Activated CD4-positive, alpha-beta T cell treated with anti-CD3 and anti-CD28 coated beads, Interleukin-2, amount 50 U/mL, for 1 hour (primary cell): Measurements from ENCODE around the gene SIAH3.
"Not testable (repeated sequence)": the region's sequence is repeated elsewhere in the genome, so short reads cannot be mapped to it uniquely, and the experiment has no call there.

Experiments
- DNase-seq: peaks from one replicate; pipeline ENCODE4 v3.0.0-alpha.2; 2020

SIAH3 gene, protein sequence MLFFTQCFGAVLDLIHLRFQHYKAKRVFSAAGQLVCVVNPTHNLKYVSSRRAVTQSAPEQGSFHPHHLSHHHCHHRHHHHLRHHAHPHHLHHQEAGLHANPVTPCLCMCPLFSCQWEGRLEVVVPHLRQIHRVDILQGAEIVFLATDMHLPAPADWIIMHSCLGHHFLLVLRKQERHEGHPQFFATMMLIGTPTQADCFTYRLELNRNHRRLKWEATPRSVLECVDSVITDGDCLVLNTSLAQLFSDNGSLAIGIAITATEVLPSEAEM

DNA sequence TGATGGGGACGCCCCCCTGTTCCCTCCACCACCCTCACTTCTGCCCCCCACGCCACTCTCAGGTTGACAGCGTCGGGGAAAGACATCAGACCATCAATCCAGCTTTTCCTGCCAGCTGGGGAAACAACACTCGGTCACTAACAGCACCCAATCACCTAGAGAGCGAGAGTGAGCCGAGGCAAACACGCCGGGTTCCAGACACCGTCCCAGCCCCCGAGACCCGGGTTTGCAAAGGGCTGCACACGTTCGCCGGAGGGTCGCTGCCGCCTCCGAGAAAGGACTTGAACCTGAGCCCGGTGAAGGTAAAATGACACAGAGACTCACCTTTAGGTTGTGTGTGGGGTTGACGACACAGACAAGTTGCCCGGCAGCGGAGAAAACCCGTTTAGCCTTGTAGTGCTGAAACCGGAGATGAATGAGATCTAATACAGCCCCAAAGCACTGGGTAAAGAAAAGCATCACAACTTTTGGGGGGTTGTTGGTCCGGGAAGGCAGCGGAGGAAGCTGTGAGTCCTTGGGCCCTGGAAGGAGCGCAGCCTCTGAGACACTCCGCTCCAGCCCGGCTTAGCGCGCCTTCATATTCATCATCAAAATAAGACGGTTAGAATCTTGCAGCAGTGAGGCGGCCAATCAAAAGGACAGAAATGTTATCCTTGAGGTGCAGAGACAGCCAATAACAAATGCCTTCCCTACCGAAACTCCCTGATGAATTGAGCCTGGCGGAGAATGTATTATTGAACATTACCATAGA is at the start of gene SIAH3:
TSS of gene SIAH3 (minus strand) at position 583 of the 751 bp plus-strand sequence. CDS start at position 459, 124 bp downstream.
- DNase-seq: peak; percentile 13

DNA sequence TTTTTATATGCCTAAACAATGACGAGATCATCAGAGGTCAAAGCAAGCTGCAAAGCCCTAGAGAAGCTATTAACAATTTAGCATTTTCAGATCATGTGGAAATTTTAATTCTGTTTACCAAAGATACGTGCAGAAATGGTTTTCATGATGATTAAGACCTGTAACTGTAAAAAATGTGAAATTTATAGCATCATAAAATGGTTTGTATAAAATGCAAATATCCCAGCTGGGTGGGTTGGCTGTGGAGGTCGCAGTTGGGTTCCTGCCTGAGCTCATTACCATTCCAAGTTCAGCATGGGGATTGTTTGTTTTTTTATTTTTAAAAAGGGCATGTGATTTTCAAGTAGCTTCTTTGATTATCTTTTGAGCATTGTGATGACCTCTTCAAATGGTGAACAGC is 47.9 kb upstream of the SIAH3 start:
- DNase-seq: no peak

DNA sequence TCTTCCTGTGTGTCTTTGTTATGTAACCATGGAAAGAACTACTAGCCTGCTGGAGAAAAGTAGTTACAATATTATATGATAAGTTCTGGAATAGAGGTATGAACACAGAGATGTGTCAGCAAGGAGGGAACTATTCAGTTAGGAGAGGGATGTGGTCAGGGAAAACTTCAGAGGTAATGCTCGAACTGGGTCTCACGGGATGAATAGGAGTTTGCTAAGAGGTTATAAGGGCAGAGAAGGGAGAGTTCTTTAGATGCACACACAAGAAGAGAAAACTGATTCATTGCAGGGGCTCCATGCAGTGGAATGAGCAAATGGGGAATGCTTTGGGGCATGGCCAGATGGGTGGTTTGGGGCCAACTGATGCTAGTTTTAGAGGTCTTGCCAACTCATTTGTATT is 46.0 kb upstream of the SIAH3 start:
- DNase-seq: no peak

DNA sequence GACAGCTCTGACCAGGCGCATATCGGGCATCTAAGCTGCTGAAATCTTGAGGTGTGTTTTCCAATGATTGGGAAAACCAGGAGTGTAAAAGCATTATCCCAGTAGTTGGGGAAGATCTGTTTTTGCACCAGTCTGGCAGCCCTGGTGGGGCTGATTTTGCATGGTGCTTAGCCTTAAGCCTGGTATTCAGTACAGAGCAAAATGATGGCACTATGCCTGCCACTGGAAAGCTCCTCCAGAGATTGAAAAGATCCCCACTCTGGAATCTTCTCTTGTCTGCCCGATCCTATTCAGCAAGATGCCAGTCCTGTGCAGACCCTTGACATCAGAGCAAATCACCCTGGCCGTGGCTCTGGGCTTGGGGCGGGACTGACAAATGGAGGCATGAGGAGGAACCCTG is 44.7 kb upstream of the SIAH3 start:
- no peak for DNase-seq

DNA sequence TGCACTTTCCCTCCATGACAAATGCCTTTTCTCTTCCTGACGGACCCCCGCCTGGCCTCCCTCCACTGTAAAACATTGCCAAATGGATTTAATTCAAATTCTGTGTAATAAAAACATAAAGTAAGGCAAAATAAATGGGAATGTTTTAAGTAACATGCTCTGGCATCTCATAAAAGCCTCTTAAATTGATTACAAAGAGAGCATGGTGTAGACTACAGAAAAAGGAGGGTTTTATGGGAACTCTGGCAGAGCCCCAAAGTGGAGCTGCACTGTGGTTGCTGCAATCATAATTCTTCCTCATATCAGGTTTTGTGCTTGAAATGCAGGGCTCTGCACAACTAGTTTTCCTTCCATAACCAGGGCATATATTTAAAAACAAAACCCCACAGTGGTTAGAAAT is 44.3 kb upstream of the SIAH3 start:
- no peak for DNase-seq

DNA sequence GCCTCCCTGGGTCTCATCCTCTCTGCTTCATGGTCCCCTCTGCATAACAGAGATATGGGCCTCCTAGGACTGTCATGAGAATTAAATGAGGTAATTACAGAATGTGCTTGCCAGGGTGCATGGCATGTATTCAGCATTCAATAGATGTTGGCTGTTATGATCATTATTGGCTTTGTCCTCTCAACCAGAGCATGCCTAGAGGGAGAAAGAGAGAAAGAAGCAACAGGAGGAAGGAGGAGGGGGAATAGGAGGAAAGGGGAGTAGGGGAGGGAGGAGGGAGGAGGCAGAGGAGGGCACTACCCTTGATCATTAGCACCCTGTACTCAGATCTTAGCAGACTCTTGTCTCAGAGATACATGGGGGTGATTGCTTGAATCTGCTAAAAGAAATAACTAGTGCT is 41.0 kb upstream of the SIAH3 start:
- no peak for DNase-seq

DNA sequence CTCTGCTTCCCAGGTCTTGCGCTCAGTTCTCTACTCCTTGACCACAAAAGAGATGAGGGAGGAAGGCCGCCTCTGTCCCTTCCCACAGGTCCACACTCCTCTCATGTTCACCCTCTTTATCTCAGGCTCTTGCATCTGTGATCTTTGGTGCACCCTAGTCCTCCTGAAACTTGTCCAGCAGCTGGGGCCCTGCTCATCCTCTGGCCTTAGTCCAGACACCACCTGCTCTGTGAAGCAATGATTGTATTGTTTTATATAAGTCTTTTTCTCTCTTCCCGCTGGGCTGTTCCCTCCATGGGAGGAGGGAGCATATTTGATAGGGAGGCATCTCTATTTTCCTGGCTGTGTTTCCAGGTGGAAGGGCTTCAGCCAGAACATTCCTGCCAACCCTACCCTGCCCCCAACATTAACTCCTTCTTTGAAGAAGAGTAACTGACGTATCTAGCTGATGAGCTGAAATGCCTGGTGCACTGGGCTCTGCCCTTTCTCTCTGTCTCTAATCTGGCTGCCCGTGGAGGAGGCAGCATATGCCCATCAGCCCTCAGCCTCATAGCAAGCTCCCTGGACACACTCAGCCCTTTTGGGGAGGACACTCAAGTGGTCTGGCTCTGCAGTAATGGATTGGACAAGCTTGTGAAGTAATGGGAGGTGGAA is 38.2 kb upstream of the SIAH3 start:
- DNase-seq: no peak

DNA sequence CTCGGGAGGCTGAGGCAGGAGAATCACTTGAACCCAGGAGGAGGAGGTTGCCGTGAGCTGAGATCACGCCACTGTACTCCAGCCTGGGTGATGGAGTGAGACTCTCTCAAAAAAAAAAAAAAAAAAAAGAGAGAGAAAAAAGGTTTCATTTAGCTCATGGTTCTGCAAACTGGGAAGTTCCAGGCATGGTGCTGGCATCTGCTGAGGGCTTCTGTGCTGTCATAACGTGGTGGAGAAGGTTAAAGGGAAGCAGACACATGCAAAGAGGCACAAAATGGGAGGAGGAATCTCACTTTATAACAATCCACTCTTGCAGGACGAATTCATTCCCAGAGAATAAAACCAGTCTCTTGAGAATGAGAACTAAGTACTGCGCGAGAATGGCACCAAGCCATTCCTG is 34.9 kb upstream of the SIAH3 start:
- DNase-seq: no peak

DNA sequence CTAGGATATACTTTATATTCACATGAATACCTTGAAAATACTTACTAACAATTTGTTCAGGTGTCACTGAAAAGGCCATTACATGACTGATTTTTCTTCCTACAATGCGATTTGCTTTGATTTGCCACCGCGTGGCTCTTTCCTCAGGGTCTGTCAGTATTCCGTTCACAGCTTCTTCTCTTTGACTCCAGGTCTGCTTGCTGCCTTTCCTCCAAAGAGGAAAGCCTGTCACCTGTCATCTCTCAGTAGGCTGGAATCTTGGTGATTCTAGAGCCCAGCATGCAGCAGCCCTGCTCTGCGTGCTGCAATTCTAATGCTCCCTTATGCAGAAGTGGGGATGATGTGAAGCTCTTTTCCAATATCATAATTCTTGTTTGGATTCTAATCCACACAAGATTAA is 33.6 kb upstream of the SIAH3 start:
- no peak for DNase-seq

DNA sequence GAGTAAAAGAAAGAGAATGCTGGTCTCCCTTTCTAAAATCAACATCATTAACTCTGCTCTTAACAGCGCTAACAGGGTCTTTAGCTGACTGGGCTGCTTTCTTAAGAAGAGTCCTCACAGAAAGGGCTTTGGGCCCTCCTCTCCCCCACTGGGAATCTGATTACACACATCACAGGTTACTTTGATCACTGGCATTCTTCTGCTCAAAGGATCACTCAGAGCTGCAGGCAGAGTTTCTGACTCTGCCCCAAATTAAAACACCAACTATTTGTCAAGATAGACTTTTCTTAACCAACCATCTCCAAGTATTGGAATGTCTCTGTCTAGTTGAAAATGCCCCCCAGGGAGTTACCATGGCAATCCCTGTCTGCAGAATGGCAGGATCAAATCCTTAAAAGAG is 31.1 kb upstream of the SIAH3 start:
- no peak for DNase-seq

DNA sequence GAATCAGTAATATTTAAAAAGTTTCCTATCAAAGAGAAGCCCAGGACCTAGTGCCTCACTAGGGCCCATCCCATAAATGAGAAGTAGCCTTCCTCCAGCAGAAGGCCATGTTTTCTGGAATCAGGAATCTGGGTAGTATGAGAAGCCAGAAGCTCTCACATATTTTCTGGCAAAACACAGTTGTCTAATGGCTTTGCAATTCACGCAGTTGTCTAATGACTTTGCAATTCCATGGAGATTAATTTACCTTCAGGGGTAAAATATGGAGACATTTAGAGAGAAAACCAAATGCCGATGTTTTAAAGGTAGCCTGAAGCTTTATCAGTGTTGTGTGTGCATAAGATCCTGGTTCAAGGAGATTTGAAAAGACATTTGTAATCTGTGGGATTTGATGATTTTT is 29.8 kb upstream of the SIAH3 start:
- DNase-seq: no peak

DNA sequence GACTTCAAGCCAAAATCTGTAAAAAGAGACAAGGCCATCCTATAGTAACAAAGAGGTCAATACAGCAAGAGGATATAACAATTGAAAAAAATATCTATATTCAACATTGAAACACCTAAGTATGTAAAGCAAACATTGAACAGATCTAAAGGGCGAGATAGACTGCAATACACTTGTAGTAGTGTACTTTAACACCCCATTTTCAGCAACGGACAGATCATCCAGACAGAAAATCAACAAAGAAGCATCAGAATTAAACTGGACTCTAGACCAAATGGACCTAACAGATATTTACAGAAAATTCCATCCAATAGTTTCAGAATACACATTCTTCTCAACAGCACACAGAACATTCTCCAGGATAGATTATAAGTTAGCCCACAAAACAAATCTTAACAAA is 28.7 kb upstream of the SIAH3 start:
- DNase-seq: no peak

DNA sequence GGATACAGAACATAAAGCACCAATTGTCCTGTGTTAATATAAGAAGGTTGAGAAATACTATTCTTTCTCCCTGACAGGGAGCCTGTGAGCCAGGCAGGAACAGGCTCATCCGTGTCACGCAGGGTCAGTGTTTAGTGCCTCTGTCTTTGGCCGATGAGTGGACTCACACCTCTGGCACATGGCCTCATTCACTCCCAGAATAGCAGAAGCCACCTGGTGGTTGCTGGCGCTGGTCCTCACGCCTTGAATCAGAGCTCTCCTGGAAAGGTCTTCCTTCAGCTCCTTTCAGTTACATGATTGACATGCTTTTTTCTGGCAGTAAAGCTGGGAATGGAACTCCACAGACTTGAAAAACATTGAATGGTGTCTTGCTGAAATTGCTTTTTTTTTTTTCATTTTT is 28.1 kb upstream of the SIAH3 start:
- DNase-seq: no peak

DNA sequence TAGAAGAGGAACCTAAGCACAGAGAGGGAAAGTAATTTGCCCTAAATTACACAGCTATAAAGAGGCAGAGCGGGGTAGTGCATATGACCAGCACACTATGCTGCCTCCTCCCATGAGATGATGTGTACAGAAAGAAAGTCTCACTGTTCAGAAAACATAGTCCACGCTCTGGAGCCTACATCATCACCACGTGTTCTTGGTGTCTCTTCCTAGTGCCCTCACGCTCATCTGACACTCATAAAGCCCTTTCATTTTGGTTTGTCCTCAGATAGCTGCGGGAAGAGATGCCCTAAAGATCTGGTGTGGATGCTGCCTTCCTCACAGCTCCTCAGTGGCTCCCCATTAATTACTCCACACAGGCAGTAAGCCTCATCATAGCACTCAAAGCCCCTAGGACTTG is 27.4 kb upstream of the SIAH3 start:
- no peak for DNase-seq

DNA sequence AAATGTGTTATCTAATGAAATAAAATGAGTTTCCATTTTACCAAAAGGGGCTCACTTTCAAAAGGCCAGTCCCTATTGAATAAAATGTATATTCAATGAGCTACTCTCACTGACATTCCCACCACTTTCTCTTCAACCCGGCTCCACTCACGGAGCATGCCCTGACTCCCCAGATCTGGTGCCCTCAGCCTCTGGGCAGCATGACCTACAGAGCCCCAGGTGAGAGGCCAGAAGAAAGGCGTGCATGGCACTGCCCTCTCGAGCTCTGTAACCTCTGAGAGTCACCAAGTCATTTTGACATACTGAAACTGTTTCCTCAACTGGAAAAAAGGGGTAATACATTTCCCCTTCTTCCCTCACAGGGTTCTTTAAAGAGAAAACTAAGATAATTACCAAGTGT is 25.2 kb upstream of the SIAH3 start:
- DNase-seq: no peak

DNA sequence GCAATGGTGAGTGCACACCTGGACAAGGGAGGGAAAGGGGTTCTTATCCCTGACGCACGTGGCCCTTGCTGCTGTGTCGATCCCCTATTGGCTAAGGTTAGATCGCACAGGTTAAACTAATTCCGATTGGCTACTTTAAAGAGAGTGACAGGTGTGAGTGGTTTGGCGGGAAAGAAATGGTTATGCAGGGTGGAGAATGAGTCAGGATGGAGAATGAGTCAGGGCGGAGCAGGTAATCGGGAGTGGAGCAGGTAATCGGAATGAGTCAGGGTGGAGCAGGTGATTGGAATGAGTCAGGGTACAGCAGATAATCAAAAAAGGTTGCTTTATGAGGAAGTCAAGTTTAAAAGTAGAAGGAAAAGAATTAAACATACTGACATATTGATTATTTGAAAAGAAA is 24.4 kb upstream of the SIAH3 start:
- no peak for DNase-seq

DNA sequence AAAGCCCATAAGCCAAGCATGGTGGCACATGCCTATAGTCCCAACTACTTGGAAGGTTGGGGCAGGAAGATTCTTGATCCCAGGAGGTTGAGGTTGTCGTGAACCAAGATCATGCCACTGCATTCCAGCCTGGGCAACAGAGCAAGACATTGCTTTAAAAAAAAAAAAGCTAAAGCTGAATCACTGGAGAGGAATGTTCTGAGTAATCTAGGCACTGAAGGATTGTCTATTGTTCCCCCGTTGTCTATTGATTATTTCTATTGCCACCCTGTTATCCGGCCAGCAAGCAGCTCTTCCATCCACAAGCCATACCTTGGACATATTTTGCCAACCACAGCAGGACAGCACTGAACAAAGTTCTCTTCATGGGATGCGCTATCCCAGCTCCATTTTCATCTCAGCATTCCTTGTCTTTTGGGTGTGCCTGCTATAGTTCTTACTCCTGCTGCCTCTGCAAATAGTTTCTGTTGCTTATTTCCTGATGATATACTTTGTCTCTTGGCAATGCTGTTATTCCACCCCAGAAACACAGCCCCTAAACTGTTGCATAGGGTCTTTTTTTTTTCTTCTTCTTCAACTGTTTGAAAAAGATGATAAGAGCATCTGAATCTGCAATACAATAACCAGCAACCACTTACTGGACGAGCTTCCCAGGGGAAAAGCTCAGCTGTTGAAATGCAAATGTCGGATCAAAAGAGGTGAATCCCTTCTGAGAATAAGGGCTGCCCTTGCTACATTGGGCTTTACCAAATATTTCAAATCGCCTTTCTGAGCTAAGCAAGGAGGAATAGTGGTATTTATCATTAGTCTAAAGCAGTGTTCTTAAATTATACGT is 22.2 kb upstream of the SIAH3 start:
- no peak for DNase-seq

DNA sequence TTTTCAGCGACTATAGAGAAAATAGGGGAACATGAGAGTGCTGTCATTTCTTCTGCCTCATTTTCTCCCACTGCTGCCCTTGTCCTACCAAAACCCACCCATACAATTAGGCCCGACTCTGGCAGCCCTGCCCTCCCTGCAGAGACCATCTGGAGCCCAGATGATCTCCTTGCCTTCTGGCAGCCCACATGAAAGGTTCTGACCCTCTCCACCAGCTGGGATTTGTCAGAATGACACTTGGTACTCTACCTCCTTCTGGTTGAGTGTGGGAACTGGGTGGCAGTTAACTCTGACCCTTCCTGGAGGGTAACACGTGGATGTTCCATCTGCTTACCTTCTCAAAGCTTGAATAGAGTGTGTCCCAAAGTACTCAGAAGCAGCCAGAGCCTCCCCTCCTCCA is 21.0 kb upstream of the SIAH3 start:
- no peak for DNase-seq

DNA sequence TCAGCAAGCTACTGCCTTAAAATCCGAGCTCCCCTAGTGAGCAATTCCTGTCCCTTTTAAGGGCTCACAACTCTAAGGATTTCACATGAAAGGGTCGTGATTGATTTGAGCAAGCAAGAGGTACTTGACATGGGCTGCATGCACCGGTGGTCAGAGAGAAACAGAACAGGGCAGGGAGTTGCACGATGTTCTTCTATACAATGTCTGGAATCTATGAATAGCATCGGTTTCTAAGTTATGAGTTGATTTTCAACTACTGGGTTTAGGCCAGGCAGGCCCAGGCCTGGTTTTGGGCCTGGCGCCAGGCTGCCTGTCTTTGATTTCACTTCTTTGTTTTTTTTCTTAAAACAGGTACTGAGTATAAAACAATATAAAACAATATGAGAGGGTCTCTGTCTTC is 19.6 kb upstream of the SIAH3 start:
- DNase-seq: not testable (repeated sequence)

DNA sequence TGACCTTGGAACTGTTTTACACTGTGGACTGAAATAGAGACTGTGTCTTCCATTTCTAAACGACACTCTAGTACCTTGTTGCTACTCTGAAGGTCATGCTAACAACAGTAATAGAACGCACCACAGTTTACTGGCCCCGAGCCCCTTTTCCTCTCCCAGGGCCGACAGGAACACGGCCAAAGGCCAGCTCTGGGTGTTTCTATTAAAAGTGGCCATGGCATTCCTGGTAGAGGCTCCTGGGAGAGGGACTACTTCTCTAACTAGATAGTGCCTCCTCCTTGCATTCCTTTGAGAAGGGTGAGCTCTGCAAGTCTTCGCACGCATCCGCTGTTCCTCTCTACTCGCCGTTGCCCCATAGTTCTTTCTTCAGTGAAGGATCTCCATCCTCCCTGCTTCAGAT is 18.7 kb upstream of the SIAH3 start:
- no peak for DNase-seq

DNA sequence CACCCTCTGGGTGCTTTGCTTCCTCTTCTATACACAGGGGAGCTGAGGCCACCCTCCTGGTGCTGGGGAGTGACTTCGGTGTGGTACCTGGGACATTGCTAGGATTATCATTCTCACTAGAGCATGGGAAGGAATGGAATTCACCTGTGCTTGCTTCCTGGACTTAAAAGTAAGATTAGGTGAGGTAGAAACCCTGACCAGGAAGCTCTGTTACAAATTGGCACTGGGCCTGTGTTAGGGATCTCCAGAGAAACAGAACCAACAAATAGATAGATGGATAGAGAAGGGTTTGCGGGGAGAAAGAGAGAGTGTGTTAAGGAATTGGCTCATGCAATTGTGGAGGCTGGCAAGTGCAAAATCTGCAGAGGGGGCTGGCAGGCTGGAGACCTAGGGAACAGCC is 13.9 kb upstream of the SIAH3 start:
- DNase-seq: no peak

DNA sequence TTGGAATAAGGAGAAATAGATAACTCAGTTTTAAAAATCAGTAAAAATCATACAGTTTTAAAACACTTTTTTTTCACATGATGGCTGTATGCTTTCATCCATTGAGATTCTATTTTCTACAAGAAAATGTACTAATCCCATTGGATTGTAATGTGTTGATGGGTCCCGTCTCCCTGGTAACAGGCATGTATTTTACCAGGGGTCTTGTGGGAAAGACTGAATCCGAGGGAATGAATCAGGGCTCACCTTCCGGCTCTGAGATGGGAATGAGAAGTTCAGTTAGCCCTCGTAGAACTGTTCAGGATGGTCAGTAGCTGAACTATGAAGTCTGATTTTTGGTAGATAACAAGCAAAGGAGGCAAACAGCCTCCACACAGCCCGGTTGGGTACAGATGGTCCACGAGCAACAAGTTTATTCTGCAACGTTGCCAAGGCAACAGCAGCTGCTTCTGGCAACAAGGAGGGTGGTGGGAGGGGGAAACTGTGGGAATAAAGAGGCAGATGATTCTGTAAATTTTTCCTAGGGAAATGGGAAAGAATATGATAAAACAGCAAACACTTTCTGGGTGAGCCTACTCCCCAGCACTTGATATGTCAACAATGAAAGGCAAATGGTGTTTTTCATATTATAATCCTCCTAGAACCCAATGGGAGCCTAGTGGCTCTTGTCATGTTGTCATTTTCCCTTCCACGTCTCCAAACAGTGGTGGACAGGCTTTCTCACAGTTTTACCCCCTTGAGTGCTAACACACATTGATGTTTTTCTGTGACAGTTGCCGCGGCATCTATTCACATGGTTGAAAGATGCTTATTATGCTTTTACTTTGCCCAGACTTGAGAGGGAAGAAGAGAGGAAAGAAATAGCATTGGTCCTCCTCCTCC is 12.4 kb upstream of the SIAH3 start:
- DNase-seq: no peak
